Upper lobe of right lung (tissue), 1 donor: ENCODE results near the gene CEMIP2. TPM values are rescaled to one million over a fixed set of nuclear protein-coding genes. Genes with fewer than 3 reads are reported as not detected.

Source experiments
- ATAC-seq: fragments of 200-7000 bp; cut with Tn5 transposase; one replicate; pipeline ENCODE4 v1.9.1; 2020; ENCODE audit warnings: mild to moderate bottlenecking, moderate library complexity
- DNase-seq: peaks from one replicate; pipeline ENCODE4 v3.0.0-alpha.2; 2020
- H3K27ac ChIP-seq: fragments of 200-600 bp; one replicate; pipeline ENCODE4 v1.8.0; 2022
- H3K27me3 ChIP-seq: fragments of 200-600 bp; one replicate; pipeline ENCODE4 v1.8.0; 2022; ENCODE audit warnings: mild to moderate bottlenecking
- H3K36me3 ChIP-seq: fragments of 200-600 bp; one replicate; pipeline ENCODE4 v1.8.0; 2022
- H3K4me1 ChIP-seq: fragments of 200-600 bp; one replicate; pipeline ENCODE4 v1.8.0; 2022
- H3K4me3 ChIP-seq: fragments of 200-600 bp; one replicate; pipeline ENCODE4 v1.8.0; 2022; ENCODE audit warnings: mild to moderate bottlenecking
- H3K9me3 ChIP-seq: fragments of 200-600 bp; one replicate; pipeline ENCODE4 v1.8.0; 2022
- CTCF ChIP-seq: fragments of 200-600 bp; IDR thresholded peaks from one replicate; pipeline ENCODE4 v1.8.0; 2022; ENCODE audit warnings: antibody characterized with exemption
- intact Hi-C: fragments of 100-400 bp; cut with DNase I; formaldehyde crosslinking; loops from one replicate; pipeline ENCODE4 v1.11.0; 2022
- long read RNA-seq: library from polyadenylated mRNA; unstranded; transcript quantifications from one replicate; pipeline ENCODE4 v2.0.0, GENCODE V29; 2021
- total RNA-seq: library from RNA; stranded (reverse); fragmentation: NEBNext Ultra II Directional; extraction: Animal tissue kit (Norgen Biotek cat#: 25700); gene quantifications from one replicate; pipeline ENCODE4 v1.2.1, GENCODE V29; 2021
- donor health status: DM: no; HTN: yes; CAD: no; lungs with severe emphysema.

Gene CEMIP2
- 219 TPM for total RNA-seq
- long read RNA-seq, full-length matches to known transcripts = 56 of 109 reads
- long read RNA-seq, partial matches to known transcripts = 15 of 109 reads
- long read RNA-seq, other reads (novel, unspliced or antisense) = 38 of 109 reads

- peak; percentile 91 for ATAC-seq
- Histone ChIP-seq H3K4me1 (peaks cover 23% of the 10 kb centered on the region), H3K36me3 (no peaks in the 10 kb centered on the region), H3K27me3 (no peaks in the 10 kb centered on the region), H3K4me3 (peak within 1 kb of the TSS; percentile 83), H3K9me3 (no peaks in the 10 kb centered on the region), H3K27ac (peak within 1 kb of the TSS; percentile 94)
- TF ChIP-seq CTCF = peak; percentile 47
- DNase-seq = peak; percentile 96
- intact Hi-C loops = no loop called here
Measured at GRCh38 chr9:71768388-71769174, at the start of gene CEMIP2. CEMIP2 (minus strand) TSS chr9:71768513; CDS start chr9:71750373, 18,140 bp downstream.

DNA sequence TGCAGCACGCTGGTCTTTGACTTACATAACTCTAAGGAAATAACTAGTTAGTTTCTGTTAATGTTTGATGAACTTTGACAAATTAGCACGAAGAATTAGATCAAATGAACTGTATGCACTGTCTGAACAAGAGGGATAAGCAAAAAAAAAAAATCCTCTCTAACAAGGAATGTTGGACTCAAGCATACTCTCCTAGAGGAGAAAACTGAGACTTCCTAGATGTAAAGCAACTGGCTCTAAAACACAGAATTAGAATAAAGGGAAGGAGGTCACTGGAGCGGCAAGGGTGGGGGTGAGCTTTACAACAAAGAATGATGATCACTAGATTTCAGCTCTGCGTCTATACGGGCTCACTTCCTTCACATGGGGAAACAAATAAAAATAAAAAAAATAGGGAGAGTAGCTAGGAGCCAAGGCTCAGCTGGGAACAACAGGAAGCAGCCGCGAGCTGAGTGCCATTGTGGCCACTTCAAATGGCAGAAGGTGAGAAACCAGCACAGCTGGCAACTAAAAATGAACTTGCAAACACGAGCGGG lies 48.7 kb upstream of the CEMIP2 start:
- peaks cover 9% of the 10 kb centered on the region for H3K4me1 ChIP-seq
- ATAC-seq = peak; percentile 58
- H3K9me3 ChIP-seq = no peaks in the 10 kb centered on the region
- peak; percentile 69 for DNase-seq
- no peak overlapping the region for H3K27ac ChIP-seq
- H3K36me3 ChIP-seq = no peaks in the 10 kb centered on the region
- no peak for TF ChIP-seq CTCF
- intact Hi-C loops = no loop called here
- H3K27me3 ChIP-seq = no peaks in the 10 kb centered on the region
- H3K4me3 ChIP-seq = no peak overlapping the region

- Histone ChIP-seq H3K4me3 (no peak overlapping the region), H3K27ac (no peak overlapping the region), H3K4me1 (peaks cover 9% of the 10 kb centered on the region), H3K27me3 (no peaks in the 10 kb centered on the region), H3K9me3 (no peaks in the 10 kb centered on the region), H3K36me3 (no peaks in the 10 kb centered on the region)
- no peak for TF ChIP-seq CTCF
- intact Hi-C loops = no loop called here
- ATAC-seq (no peak), DNase-seq (no peak)
Measured at GRCh38 chr9:71814815-71815214, 46.5 kb upstream of the CEMIP2 start.

- Histone ChIP-seq H3K27ac (no peak overlapping the region), H3K27me3 (no peaks in the 10 kb centered on the region), H3K4me3 (no peak overlapping the region), H3K36me3 (no peaks in the 10 kb centered on the region), H3K4me1 (peaks cover 9% of the 10 kb centered on the region), H3K9me3 (no peaks in the 10 kb centered on the region)
- ATAC-seq (no peak), DNase-seq (no peak)
- TF ChIP-seq CTCF = no peak
- intact Hi-C loops = no loop called here
Measured at GRCh38 chr9:71814226-71814625, 45.9 kb upstream of the CEMIP2 start.

DNA sequence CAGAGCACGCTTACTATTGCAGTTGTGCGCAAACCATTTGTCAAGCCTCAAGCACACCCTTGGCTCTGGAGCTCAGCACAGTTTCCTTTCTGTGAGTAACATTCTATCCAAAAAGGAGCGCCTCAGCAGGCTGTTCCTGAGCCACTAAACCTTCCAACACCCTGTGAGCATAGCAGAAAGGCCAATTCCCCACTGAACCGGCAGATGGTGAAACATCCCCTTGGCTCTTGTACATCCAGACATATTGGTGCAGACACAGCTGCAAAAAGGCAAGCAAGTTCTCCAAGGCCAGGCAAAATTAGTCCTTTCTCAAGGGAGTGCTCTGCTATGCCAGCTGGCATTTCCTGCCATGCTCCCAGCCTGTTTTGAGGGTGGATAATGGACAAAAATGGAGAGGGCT lies 44.1 kb upstream of the CEMIP2 start:
- ATAC-seq (no peak), DNase-seq (no peak)
- intact Hi-C loops = no loop called here
- Histone ChIP-seq H3K9me3 (no peaks in the 10 kb centered on the region), H3K27me3 (no peaks in the 10 kb centered on the region), H3K27ac (no peak overlapping the region), H3K4me1 (peaks cover 7% of the 10 kb centered on the region), H3K36me3 (no peaks in the 10 kb centered on the region), H3K4me3 (no peak overlapping the region)
- no peak for TF ChIP-seq CTCF
